GM19468 (cell line): ENCODE data around the gene HNF1B.

Source experiments
- ATAC-seq: cut with Tn5 transposase; IDR thresholded peaks from one replicate; pipeline ENCODE4 v1.9.1; 2021; ENCODE audit warnings: mild to moderate bottlenecking, moderate library complexity, moderate number of reproducible peaks; ENCODE audit not compliant: unreplicated experiment; ENCODE audit errors: extremely low read depth

Gene HNF1B

GRCh38 chr17:37762666-37763065 lies 17.8 kb upstream of the HNF1B start:
- no peak for ATAC-seq

GRCh38 chr17:37761961-37762360 lies 17.1 kb upstream of the HNF1B start:
- ATAC-seq = no peak

GRCh38 chr17:37761059-37761458 lies 16.2 kb upstream of the HNF1B start:
- peak; percentile 29 for ATAC-seq

- no peak for ATAC-seq
These were observed 14.3 kb upstream of the HNF1B start for GRCh38 chr17:37759014-37759637.

GRCh38 chr17:37756051-37756450 lies 11.2 kb upstream of the HNF1B start:
- no peak for ATAC-seq

- ATAC-seq = no peak
These were observed 10.6 kb upstream of the HNF1B start for GRCh38 chr17:37755455-37755854.

GRCh38 chr17:37754363-37754762 lies 9.5 kb upstream of the HNF1B start:
- no peak for ATAC-seq

GRCh38 chr17:37752482-37752881 lies 7.6 kb upstream of the HNF1B start:
- ATAC-seq = no peak

- no peak for ATAC-seq
These were observed 6.1 kb upstream of the HNF1B start for GRCh38 chr17:37750768-37751475.

GRCh38 chr17:37750292-37750691 lies 5.4 kb upstream of the HNF1B start:
- ATAC-seq = no peak

- ATAC-seq = no peak
These were observed 2.4 kb upstream of the HNF1B start for GRCh38 chr17:37747222-37747621.

- no peak for ATAC-seq
These were observed 1.8 kb upstream of the HNF1B start for GRCh38 chr17:37746617-37747016.

GRCh38 chr17:37745801-37746426 lies 1.1 kb upstream of the HNF1B start:
- ATAC-seq = no peak

- ATAC-seq = no peak
These were observed 279 bp downstream of the HNF1B start for GRCh38 chr17:37744633-37744927.

- no peak for ATAC-seq
These were observed 805 bp downstream of the HNF1B start for GRCh38 chr17:37743875-37744632.

- ATAC-seq = no peak
These were observed 1.3 kb downstream of the HNF1B start for GRCh38 chr17:37743612-37743874.

GRCh38 chr17:37742762-37743611 lies 1.9 kb downstream of the HNF1B start:
- no peak for ATAC-seq

GRCh38 chr17:37742116-37742761 lies 2.6 kb downstream of the HNF1B start:
- no peak for ATAC-seq

- ATAC-seq = no peak
These were observed 3.3 kb downstream of the HNF1B start for GRCh38 chr17:37741341-37742115.
